Diencephalon (tissue), 1 donor: Measurements from ENCODE around the gene SDC1. TPM values are rescaled to one million over a fixed set of nuclear protein-coding genes. Genes with fewer than 3 reads are reported as not detected.

Source experiments
- small RNA-seq: library from RNA; depleted of rRNA; stranded (forward); fragments of <200 nt; gene quantifications from one replicate; pipeline ENCODE3, GENCODE V24; 2014
- total RNA-seq: library from RNA; depleted of rRNA; stranded (reverse); fragments of >200 nt; gene quantifications from one replicate; pipeline ENCODE4 v1.2.3, GENCODE V29; 2014

SDC1 gene
- total RNA-seq, result 17.1 TPM

GRCh38 chr2:20224716-20225293 lies at the start of gene SDC1:
TSS of gene SDC1 (minus strand) at chr2:20225130. CDS start at chr2:20224867, 263 bp downstream.

Small RNA genes lying within 50 kb of the gene (small RNA-seq; reads per million reads assigned to genes)
- not detected for gene RN7SL140P
- not detected for gene RNU6-961P
- gene RNU7-113P, result not detected

Other genes starting within 250 kb of the SDC1 start
- 32.8 TPM for gene WDR35, start 235.0 kb downstream of the SDC1 start, total RNA-seq
- 5.1 TPM for gene MATN3, start 212.5 kb downstream of the SDC1 start, total RNA-seq
- 75.9 TPM for gene LAPTM4A, start 173.5 kb downstream of the SDC1 start, total RNA-seq
- 116 TPM for gene PUM2, start 125.7 kb upstream of the SDC1 start, total RNA-seq
- gene RHOB, start 221.9 kb upstream of the SDC1 start, total RNA-seq, result 208 TPM